ENCODE results near the gene MMD2.
"Not testable (repeated sequence)": the region's sequence is repeated elsewhere in the genome, so short reads cannot be mapped to it uniquely, and the experiment has no call there.

MMD2 gene, protein sequence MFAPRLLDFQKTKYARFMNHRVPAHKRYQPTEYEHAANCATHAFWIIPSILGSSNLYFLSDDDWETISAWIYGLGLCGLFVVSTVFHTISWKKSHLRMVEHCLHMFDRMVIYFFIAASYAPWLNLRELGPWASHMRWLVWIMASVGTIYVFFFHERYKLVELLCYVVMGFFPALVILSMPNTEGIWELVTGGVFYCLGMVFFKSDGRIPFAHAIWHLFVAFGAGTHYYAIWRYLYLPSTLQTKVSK

GRCh38 chr7:4958477-4959301 lies at the start of gene MMD2:
MMD2 (minus strand) TSS chr7:4959187; CDS start chr7:4959017, 170 bp downstream.
- Histone ChIP-seq H3K9ac (ENCODE audit: low read depth, low read length) (no peak within 1 kb of the TSS), H3K9me3 (ENCODE audit: insufficient read depth, low read depth, low read length) (no peaks in the 10 kb centered on the region), H3K27ac (ENCODE audit: low read length) (no peak within 1 kb of the TSS), H3K4me1 (ENCODE audit: insufficient read depth, low read length) (no peaks in the 10 kb centered on the region), H3K27me3 (ENCODE audit: insufficient read depth, low read length) (peaks cover 39% of the 10 kb centered on the region), H3K4me3 (ENCODE audit: low read length) (peak within 1 kb of the TSS; percentile 60; the same call in 1 of the 2 replicates), H3K36me3 (ENCODE audit: insufficient read depth, low read depth, low read length) (no peaks in the 10 kb centered on the region)

DNA sequence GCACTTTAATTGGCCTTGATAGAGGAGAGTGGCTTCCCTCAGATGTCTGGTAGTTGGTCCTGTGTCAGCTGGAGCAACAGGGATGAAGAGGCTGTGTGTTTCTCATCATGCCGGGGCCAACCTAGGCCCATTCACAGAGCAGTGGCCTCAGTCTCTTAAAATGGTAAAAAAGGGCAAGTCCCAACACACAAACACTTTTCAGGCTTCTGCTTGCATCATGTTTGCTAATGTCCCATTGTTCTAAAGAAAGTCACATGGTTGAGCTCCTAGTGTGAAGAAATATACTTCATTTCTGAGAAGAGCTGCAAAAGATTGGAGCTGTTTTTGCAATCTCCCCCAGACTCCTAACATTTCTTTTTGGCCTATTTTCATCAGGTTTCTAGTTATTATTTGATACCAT lies 46.1 kb upstream of the MMD2 start:
- Histone ChIP-seq H3K27ac (ENCODE audit: low read length) (no peak overlapping the region), H3K4me3 (ENCODE audit: low read length) (no peak overlapping the region), H3K36me3 (ENCODE audit: insufficient read depth, low read depth, low read length) (no peaks in the 10 kb centered on the region)

DNA sequence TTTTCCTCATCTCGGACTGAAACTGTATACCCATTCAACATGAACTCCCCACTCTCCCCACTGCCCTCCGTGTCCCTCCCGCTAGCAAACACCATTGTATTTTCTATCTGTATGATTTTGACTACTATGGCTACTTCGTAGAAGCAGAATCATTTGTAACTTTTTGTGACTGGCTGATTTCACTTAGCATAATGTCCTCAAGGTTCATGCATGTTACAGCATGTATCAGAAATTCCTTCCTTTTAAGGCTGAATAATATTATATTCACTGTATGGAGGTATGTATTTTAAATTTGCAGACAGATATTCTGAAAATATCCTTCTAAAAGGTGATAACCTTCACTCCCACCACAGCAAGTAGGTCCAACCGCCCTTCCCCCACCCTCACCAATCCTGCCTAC lies 42.9 kb upstream of the MMD2 start:
- Histone ChIP-seq H3K9me3 (ENCODE audit: insufficient read depth, low read depth, low read length) (no peaks in the 10 kb centered on the region), H3K27ac (ENCODE audit: low read length) (no peak overlapping the region), H3K4me3 (ENCODE audit: low read length) (no peak overlapping the region), H3K27me3 (ENCODE audit: insufficient read depth, low read length) (no peaks in the 10 kb centered on the region), H3K9ac (ENCODE audit: low read depth, low read length) (no peak overlapping the region), H3K4me1 (ENCODE audit: insufficient read depth, low read length) (no peaks in the 10 kb centered on the region), H3K36me3 (ENCODE audit: insufficient read depth, low read depth, low read length) (peaks cover 9% of the 10 kb centered on the region; the same call in 1 of the 2 replicates)

More for the DNA sequence above, 46.1 kb upstream of the MMD2 start:
- Histone ChIP-seq H3K9me3 (ENCODE audit: insufficient read depth, low read depth, low read length) (no peaks in the 10 kb centered on the region), H3K27me3 (ENCODE audit: insufficient read depth, low read length) (no peaks in the 10 kb centered on the region), H3K9ac (ENCODE audit: low read depth, low read length) (no peak overlapping the region), H3K4me1 (ENCODE audit: insufficient read depth, low read length) (no peaks in the 10 kb centered on the region)

DNA sequence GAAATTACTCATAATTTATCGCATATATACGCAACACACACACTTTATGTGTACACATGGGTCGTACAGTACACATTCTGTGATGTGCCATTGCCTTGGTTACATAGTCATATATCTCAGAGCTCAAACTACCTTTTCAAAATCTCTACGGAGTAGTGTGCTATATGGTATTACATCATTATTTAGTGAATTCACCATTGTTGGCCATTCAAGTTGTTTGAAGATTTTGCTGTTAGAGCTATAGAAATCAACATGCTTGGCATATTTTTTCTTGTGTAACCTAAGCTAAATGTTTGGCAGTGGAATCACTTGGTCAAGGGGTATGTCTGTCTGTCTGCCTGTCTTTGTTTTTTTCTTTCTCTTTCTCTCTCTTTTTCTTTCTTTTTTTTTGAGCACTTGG lies 42.0 kb upstream of the MMD2 start:
- Histone ChIP-seq H3K4me1 (ENCODE audit: insufficient read depth, low read length) (no peaks in the 10 kb centered on the region), H3K9ac (ENCODE audit: low read depth, low read length) (no peak overlapping the region), H3K36me3 (ENCODE audit: insufficient read depth, low read depth, low read length) (peaks cover 18% of the 10 kb centered on the region; the same call in 1 of the 2 replicates), H3K27me3 (ENCODE audit: insufficient read depth, low read length) (no peaks in the 10 kb centered on the region), H3K27ac (ENCODE audit: low read length) (no peak overlapping the region), H3K9me3 (ENCODE audit: insufficient read depth, low read depth, low read length) (no peaks in the 10 kb centered on the region), H3K4me3 (ENCODE audit: low read length) (no peak overlapping the region)

DNA sequence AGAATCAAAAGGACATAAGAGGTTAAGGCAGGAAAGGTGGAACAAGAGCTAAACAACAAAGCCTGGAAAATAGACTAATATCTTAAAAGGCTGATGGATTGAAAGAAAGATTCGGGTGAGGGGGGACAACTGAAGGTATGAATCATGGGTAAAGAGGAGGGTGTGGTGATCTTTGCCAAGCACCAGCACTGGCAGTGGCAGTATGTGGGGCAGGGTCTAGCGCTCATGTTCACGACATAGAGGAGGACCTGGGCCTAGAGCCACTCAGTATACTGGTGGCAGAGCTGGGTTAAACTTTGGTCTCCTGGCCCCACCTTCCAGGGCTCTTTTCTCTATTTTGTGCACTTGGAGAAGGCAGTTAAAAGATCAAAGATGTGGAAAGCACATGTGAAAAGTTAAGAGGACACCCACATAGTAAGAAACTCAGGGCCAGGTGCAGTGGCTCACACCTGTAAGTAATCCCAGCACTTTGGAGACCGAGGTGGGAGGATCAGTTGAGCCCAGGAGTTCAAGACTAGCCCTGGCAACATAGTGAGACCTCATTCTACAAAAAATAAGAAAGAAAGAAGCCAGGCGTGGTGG lies 40.5 kb upstream of the MMD2 start:
- Histone ChIP-seq H3K27ac (ENCODE audit: low read length) (no peak overlapping the region), H3K4me3 (ENCODE audit: low read length) (no peak overlapping the region), H3K27me3 (ENCODE audit: insufficient read depth, low read length) (no peaks in the 10 kb centered on the region), H3K9ac (ENCODE audit: low read depth, low read length) (no peak overlapping the region), H3K36me3 (ENCODE audit: insufficient read depth, low read depth, low read length) (peaks cover 32% of the 10 kb centered on the region; the same call in 1 of the 2 replicates), H3K4me1 (ENCODE audit: insufficient read depth, low read length) (no peaks in the 10 kb centered on the region), H3K9me3 (ENCODE audit: insufficient read depth, low read depth, low read length) (no peaks in the 10 kb centered on the region)

DNA sequence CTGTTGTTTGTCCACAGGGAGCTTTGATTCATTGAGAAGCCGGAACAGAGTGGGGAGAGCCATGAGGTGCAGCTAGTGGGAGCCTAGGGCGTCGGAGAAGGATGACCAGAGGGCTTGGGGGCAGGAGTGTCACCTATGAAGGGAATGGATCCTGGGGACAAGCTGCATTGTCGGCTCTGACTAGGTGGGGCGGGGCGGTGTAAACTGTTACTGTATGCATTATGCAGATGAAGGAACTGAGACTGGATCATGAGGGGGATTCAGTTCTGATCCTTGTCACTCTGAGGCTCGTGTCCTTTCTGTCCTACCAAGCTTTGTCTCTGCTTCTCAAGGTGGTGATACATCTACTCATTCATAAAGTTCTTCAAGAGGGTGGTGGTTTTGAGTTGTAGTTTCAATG lies 39.9 kb upstream of the MMD2 start:
- Histone ChIP-seq H3K4me1 (ENCODE audit: insufficient read depth, low read length) (no peaks in the 10 kb centered on the region), H3K9ac (ENCODE audit: low read depth, low read length) (no peak overlapping the region), H3K27ac (ENCODE audit: low read length) (no peak overlapping the region)

DNA sequence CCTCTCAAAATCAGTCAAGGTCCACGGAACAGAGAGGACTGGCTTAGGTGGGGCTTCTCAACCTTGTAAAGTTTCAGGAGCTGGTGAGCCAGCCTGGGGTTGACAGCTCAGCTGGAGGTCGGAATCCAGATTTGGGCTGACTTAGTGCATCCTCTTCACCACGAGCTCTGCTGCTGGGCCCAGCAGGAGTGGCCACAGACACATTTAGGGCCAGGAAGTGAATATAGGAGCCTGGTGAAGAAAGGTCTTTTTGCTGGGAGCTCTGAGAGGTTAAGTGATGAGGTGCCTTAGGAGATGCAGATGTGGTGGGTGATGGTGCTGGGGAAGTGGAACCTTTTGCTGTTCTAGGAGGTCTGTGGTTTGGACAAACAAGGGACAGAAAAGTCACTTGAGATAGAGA lies 39.3 kb upstream of the MMD2 start:
- Histone ChIP-seq H3K27ac (ENCODE audit: low read length) (no peak overlapping the region), H3K9me3 (ENCODE audit: insufficient read depth, low read depth, low read length) (no peaks in the 10 kb centered on the region), H3K9ac (ENCODE audit: low read depth, low read length) (no peak overlapping the region), H3K4me3 (ENCODE audit: low read length) (no peak overlapping the region), H3K27me3 (ENCODE audit: insufficient read depth, low read length) (no peaks in the 10 kb centered on the region), H3K4me1 (ENCODE audit: insufficient read depth, low read length) (no peaks in the 10 kb centered on the region), H3K36me3 (ENCODE audit: insufficient read depth, low read depth, low read length) (peaks cover 38% of the 10 kb centered on the region; the same call in 1 of the 2 replicates)

More for the DNA sequence above, 39.9 kb upstream of the MMD2 start:
- no peaks in the 10 kb centered on the region for H3K27me3 ChIP-seq (ENCODE audit: insufficient read depth, low read length)
- H3K36me3 ChIP-seq (ENCODE audit: insufficient read depth, low read depth, low read length) = peaks cover 36% of the 10 kb centered on the region; the same call in 1 of the 2 replicates
- H3K9me3 ChIP-seq (ENCODE audit: insufficient read depth, low read depth, low read length) = no peaks in the 10 kb centered on the region
- no peak overlapping the region for H3K4me3 ChIP-seq (ENCODE audit: low read length)

- peaks cover 46% of the 10 kb centered on the region; the same call in 1 of the 2 replicates for H3K36me3 ChIP-seq (ENCODE audit: insufficient read depth, low read depth, low read length)
- no peak overlapping the region for H3K27ac ChIP-seq (ENCODE audit: low read length)
- no peak overlapping the region for H3K9ac ChIP-seq (ENCODE audit: low read depth, low read length)
- H3K27me3 ChIP-seq (ENCODE audit: insufficient read depth, low read length) = no peaks in the 10 kb centered on the region
- no peak overlapping the region for H3K4me3 ChIP-seq (ENCODE audit: low read length)
- H3K9me3 ChIP-seq (ENCODE audit: insufficient read depth, low read depth, low read length) = no peaks in the 10 kb centered on the region
- H3K4me1 ChIP-seq (ENCODE audit: insufficient read depth, low read length) = no peaks in the 10 kb centered on the region
Observed at GRCh38 chr7:4996696-4997222, 37.8 kb upstream of the MMD2 start.

- Histone ChIP-seq H3K27me3 (ENCODE audit: insufficient read depth, low read length) (no peaks in the 10 kb centered on the region), H3K9ac (ENCODE audit: low read depth, low read length) (no peak overlapping the region), H3K4me3 (ENCODE audit: low read length) (no peak overlapping the region), H3K4me1 (ENCODE audit: insufficient read depth, low read length) (no peaks in the 10 kb centered on the region), H3K36me3 (ENCODE audit: insufficient read depth, low read depth, low read length) (peaks cover 53% of the 10 kb centered on the region; the same call in 1 of the 2 replicates), H3K27ac (ENCODE audit: low read length) (no peak overlapping the region), H3K9me3 (ENCODE audit: insufficient read depth, low read depth, low read length) (no peaks in the 10 kb centered on the region)
Observed at GRCh38 chr7:4995429-4995969, 36.5 kb upstream of the MMD2 start.

DNA sequence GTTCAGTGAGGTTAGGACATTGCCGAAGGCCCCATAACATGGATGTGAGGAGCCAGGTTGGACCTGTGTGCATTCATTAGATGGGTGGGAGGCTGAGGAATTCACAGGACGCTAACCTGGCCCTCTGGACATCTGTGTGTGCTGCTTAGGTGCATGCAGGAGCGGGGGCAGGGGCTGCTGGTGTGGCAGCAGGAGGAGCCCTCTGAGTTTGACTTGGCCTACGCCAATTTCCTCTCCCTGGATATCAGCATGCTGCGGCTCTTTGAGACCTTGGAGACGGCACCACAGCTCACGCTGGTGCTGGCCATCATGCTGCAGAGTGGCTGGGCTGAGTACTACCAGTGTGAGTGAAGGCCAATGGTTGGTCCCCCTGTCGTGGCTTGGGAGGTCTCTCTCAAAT lies 34.5 kb upstream of the MMD2 start:
- peaks cover 69% of the 10 kb centered on the region; the same call in 1 of the 2 replicates for H3K36me3 ChIP-seq (ENCODE audit: insufficient read depth, low read depth, low read length)

DNA sequence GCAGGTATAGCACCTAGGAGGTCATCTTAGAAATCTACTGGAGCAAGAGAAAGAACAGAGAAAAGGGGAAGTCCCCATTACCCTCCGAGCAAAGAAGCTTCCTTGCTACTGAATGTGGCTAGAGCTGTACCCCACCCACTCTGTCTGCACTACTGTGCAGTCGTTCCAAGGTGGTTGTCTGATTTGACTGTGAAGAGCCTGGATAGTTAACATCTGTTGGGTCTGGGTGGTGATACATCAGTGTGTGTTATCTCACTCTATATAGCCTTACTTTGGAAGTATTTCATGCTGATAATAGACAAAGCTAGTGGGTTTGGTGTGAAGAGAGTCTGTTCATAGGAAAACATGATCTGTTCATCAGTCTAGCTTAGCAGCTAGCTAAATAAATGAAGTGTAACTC lies 23.8 kb upstream of the MMD2 start:
- not testable (repeated sequence) for H3K9me3 ChIP-seq (ENCODE audit: insufficient read depth, low read depth, low read length); H3K4me1 ChIP-seq (ENCODE audit: insufficient read depth, low read length); H3K9ac ChIP-seq (ENCODE audit: low read depth, low read length); H3K4me3 ChIP-seq (ENCODE audit: low read length); H3K27ac ChIP-seq (ENCODE audit: low read length); H3K27me3 ChIP-seq (ENCODE audit: insufficient read depth, low read length)
- H3K36me3 ChIP-seq (ENCODE audit: insufficient read depth, low read depth, low read length) = peaks cover 59% of the 10 kb centered on the region

More for the DNA sequence above, 34.5 kb upstream of the MMD2 start:
- no peaks in the 10 kb centered on the region for H3K9me3 ChIP-seq (ENCODE audit: insufficient read depth, low read depth, low read length)
- no peaks in the 10 kb centered on the region for H3K27me3 ChIP-seq (ENCODE audit: insufficient read depth, low read length)
- H3K4me1 ChIP-seq (ENCODE audit: insufficient read depth, low read length) = no peaks in the 10 kb centered on the region
- H3K9ac ChIP-seq (ENCODE audit: low read depth, low read length) = no peak overlapping the region
- no peak overlapping the region for H3K4me3 ChIP-seq (ENCODE audit: low read length)
- H3K27ac ChIP-seq (ENCODE audit: low read length) = no peak overlapping the region
